GM23338 (cell line): Measurements from ENCODE around the gene DRC7.

Experiments used
- CREB1 ChIP-seq: fragments of 250-450 bp; sonication (Bioruptor Pico); IDR thresholded peaks from 2 replicates; pipeline ENCODE4 v1.5.0; 2020; ENCODE audit warnings: low read depth, mild to moderate bottlenecking, moderate library complexity
- EZH2 ChIP-seq: fragments of 200-600 bp; sonication (generic); IDR thresholded peaks from one replicate; pipeline ENCODE4 v1.8.0; 2017; ENCODE audit warnings: antibody characterized with exemption, mild to moderate bottlenecking, low read depth; ENCODE audit not compliant: unreplicated experiment
- EZH2phosphoT487 ChIP-seq: fragments of 200-600 bp; sonication (generic); IDR thresholded peaks from one replicate; pipeline ENCODE4 v1.8.1; 2018; ENCODE audit warnings: antibody characterized with exemption; ENCODE audit not compliant: unreplicated experiment
- JUNB ChIP-seq: IDR thresholded peaks from one replicate; pipeline ENCODE4 v1.6.1; 2016; ENCODE audit warnings: antibody characterized with exemption; ENCODE audit not compliant: unreplicated experiment
- POLR2AphosphoS5 ChIP-seq: IDR thresholded peaks from 2 replicates; pipeline ENCODE4 v1.6.1; 2016; ENCODE audit warnings: antibody characterized with exemption, low read depth
- REST ChIP-seq: IDR thresholded peaks from one replicate; pipeline ENCODE4 v1.6.1; 2018; ENCODE audit warnings: antibody characterized with exemption; ENCODE audit not compliant: unreplicated experiment
- STAT1 ChIP-seq: IDR thresholded peaks from one replicate; pipeline ENCODE4 v1.6.1; 2016; ENCODE audit warnings: antibody characterized with exemption; ENCODE audit not compliant: unreplicated experiment
- ZNF331 ChIP-seq: fragments of 250-450 bp; sonication (Bioruptor Pico); IDR thresholded peaks from 2 replicates; pipeline ENCODE4 v1.5.0; 2020; ENCODE audit warnings: low read depth, mild to moderate bottlenecking, moderate library complexity
- TF ChIP-seq, protein P1 (sequence below), 2 experiments: fragments of 200-600 bp in 1 of 2; sonication (generic) in 1 of 2; conservative IDR thresholded peaks; 2 replicates each; pipeline versions ENCODE4 v1.5.1 to v1.6.1; 2016 to 2017; ENCODE audit warnings: antibody characterized with exemption in 2 of 2, low read depth in 2 of 2, mild to moderate bottlenecking in 2 of 2, moderate library complexity in 1 of 2

DNA sequence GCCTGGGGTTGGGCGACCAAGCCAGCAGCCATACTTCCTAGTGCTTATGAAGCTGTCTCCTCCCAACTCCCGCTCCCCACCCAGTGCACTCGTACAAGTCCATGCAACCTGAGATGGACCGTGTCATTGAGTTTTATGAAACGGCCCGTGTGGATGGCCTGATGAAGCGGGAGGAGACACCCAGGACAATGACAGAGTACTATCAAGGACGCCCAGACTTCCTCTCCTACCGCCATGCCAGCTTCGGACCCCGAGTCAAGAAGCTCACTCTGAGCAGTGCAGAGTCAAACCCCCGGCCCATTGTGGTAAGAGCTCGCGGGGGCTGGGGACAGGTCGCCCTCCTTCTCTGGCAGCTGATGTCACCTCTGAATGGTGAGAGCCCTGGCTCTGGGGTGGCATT, 29.9 kb downstream of the DRC7 start:
- TF ChIP-seq, protein P1, sequence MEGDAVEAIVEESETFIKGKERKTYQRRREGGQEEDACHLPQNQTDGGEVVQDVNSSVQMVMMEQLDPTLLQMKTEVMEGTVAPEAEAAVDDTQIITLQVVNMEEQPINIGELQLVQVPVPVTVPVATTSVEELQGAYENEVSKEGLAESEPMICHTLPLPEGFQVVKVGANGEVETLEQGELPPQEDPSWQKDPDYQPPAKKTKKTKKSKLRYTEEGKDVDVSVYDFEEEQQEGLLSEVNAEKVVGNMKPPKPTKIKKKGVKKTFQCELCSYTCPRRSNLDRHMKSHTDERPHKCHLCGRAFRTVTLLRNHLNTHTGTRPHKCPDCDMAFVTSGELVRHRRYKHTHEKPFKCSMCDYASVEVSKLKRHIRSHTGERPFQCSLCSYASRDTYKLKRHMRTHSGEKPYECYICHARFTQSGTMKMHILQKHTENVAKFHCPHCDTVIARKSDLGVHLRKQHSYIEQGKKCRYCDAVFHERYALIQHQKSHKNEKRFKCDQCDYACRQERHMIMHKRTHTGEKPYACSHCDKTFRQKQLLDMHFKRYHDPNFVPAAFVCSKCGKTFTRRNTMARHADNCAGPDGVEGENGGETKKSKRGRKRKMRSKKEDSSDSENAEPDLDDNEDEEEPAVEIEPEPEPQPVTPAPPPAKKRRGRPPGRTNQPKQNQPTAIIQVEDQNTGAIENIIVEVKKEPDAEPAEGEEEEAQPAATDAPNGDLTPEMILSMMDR (conservative IDR thresholded peaks at IDR 0.05; ENCODE audit: low read depth in 2 of 2): no peak
- no peak for TF ChIP-seq CREB1 (CRISPR knock-in tag)
- TF ChIP-seq STAT1: no peak
- no peak for TF ChIP-seq JUNB
- TF ChIP-seq POLR2AphosphoS5: no peak
- no peak for TF ChIP-seq EZH2
- no peak for TF ChIP-seq ZNF331 (CRISPR knock-in tag)
- no peak for TF ChIP-seq EZH2phosphoT487
- TF ChIP-seq REST: no peak
